ENCODE data around the gene ATP13A5. TPM values are rescaled to one million over a fixed set of nuclear protein-coding genes. Genes with fewer than 3 reads are reported as not detected.

The ATP13A5 gene
- total and polyA plus RNA-seq, 2 experiments from 2014 or later: not detected

DNA sequence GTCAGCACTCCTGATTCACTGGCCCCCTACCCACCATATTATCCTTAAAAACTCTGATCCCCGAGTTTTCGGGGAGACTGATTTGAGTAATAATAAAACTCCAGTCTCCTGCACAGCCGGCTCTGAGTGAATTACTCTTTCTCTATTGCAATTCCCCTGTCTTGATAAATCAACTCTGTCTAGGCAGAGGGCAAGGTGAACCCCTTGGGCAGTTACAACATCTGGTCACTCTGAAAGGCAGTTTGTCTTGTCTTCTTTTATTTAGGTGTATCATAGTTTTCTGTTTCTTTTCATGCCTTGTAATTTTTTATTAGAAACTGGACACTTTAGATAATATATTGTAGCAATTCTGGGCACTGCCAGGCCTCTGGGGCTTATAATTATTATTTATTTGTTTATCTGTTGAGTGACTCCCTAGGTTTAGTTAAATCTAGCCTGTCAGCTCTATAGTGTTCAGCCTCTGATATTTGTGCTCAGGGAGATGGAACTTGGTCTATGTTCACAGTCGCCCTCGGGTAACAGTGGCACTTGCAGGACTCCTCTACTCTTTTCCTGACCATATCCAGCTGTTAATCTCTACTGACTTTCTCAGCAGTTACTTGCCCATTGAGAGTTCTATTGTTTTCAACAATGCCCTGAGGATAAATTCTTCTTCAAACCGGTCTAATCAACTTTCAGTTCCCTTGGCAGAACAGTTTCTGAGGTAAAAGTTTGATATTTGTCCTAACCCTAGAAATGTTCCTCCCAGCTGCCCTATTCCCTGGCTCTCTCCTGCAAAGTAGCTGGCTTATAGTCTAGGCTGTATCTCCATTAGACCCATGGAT, 153.0 kb downstream of the ATP13A5 start:
- ATAC-seq (0 out of 3 replicates have a peak, but pooled peaks have one; percentile 21), DNase-seq (ENCODE audit: low spot score) (peak; percentile 13)
- H3K4me2 ChIP-seq: peak overlapping the region; percentile 42; the same call in 1 of the 2 replicates
- no peaks in the 10 kb centered on the region for H3K36me3 ChIP-seq (ENCODE audit: insufficient read depth)
- H3K4me1 Mint-ChIP-seq: peaks cover 45% of the 10 kb centered on the region
- H3K4me3 Mint-ChIP-seq: no peak overlapping the region
- H3K36me3 Mint-ChIP-seq (ENCODE audit: low read depth): no peaks in the 10 kb centered on the region
- peaks cover 50% of the 10 kb centered on the region for H3K4me1 ChIP-seq (ENCODE audit: insufficient read depth)
- no peak overlapping the region; the same call in 1 of the 2 replicates for H2AFZ ChIP-seq
- peaks cover 4% of the 10 kb centered on the region for H3K27me3 Mint-ChIP-seq (ENCODE audit: insufficient read depth, low read depth, poor library complexity)
- no peaks in the 10 kb centered on the region for H3K79me2 ChIP-seq (replicated peaks; ENCODE audit: insufficient read depth)
- H3F3A ChIP-seq (replicated peaks; ENCODE audit: low read depth): no peaks in the 10 kb centered on the region
- H3K27me3 ChIP-seq (ENCODE audit: insufficient read depth): no peaks in the 10 kb centered on the region
- no peak for TF ChIP-seq ETS1 (IDR thresholded peaks at IDR 0.05)
- TF ChIP-seq, protein P1, sequence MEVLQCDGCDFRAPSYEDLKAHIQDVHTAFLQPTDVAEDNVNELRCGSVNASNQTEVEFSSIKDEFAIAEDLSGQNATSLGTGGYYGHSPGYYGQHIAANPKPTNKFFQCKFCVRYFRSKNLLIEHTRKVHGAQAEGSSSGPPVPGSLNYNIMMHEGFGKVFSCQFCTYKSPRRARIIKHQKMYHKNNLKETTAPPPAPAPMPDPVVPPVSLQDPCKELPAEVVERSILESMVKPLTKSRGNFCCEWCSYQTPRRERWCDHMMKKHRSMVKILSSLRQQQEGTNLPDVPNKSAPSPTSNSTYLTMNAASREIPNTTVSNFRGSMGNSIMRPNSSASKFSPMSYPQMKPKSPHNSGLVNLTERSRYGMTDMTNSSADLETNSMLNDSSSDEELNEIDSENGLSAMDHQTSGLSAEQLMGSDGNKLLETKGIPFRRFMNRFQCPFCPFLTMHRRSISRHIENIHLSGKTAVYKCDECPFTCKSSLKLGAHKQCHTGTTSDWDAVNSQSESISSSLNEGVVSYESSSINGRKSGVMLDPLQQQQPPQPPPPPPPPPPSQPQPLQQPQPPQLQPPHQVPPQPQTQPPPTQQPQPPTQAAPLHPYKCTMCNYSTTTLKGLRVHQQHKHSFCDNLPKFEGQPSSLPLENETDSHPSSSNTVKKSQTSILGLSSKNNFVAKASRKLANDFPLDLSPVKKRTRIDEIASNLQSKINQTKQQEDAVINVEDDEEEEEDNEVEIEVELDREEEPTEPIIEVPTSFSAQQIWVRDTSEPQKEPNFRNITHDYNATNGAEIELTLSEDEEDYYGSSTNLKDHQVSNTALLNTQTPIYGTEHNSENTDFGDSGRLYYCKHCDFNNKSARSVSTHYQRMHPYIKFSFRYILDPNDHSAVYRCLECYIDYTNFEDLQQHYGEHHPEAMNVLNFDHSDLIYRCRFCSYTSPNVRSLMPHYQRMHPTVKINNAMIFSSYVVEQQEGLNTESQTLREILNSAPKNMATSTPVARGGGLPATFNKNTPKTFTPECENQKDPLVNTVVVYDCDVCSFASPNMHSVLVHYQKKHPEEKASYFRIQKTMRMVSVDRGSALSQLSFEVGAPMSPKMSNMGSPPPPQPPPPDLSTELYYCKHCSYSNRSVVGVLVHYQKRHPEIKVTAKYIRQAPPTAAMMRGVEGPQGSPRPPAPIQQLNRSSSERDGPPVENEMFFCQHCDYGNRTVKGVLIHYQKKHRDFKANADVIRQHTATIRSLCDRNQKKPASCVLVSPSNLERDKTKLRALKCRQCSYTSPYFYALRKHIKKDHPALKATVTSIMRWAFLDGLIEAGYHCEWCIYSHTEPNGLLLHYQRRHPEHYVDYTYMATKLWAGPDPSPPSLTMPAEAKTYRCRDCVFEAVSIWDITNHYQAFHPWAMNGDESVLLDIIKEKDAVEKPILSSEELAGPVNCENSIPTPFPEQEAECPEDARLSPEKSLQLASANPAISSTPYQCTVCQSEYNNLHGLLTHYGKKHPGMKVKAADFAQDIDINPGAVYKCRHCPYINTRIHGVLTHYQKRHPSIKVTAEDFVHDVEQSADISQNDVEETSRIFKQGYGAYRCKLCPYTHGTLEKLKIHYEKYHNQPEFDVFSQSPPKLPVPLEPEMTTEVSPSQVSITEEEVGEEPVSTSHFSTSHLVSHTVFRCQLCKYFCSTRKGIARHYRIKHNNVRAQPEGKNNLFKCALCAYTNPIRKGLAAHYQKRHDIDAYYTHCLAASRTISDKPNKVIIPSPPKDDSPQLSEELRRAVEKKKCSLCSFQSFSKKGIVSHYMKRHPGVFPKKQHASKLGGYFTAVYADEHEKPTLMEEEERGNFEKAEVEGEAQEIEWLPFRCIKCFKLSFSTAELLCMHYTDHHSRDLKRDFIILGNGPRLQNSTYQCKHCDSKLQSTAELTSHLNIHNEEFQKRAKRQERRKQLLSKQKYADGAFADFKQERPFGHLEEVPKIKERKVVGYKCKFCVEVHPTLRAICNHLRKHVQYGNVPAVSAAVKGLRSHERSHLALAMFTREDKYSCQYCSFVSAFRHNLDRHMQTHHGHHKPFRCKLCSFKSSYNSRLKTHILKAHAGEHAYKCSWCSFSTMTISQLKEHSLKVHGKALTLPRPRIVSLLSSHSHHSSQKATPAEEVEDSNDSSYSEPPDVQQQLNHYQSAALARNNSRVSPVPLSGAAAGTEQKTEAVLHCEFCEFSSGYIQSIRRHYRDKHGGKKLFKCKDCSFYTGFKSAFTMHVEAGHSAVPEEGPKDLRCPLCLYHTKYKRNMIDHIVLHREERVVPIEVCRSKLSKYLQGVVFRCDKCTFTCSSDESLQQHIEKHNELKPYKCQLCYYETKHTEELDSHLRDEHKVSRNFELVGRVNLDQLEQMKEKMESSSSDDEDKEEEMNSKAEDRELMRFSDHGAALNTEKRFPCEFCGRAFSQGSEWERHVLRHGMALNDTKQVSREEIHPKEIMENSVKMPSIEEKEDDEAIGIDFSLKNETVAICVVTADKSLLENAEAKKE (CRISPR knock-in tag; IDR thresholded peaks at IDR 0.05): no peak
- no peak for TF ChIP-seq ZNF331 (CRISPR knock-in tag; IDR thresholded peaks at IDR 0.05; ENCODE audit: low read depth)
- no peak for TF ChIP-seq STAT1 (IDR thresholded peaks at IDR 0.05; ENCODE audit: unreplicated experiment)
- no peak for TF ChIP-seq EZH2phosphoT487 (IDR thresholded peaks at IDR 0.05; ENCODE audit: unreplicated experiment)
- TF ChIP-seq ZNF114 (CRISPR knock-in tag; IDR thresholded peaks at IDR 0.05): no peak
- no peaks in the 10 kb centered on the region for H4K20me1 ChIP-seq (replicated peaks; ENCODE audit: insufficient read depth)
- H3K27ac ChIP-seq (ENCODE audit: low read depth): no peak overlapping the region
- no peaks in the 10 kb centered on the region; the same call in 2 of the 3 replicates for H3K9me3 Mint-ChIP-seq
- no peak overlapping the region for H3K27ac Mint-ChIP-seq
- no peaks in the 10 kb centered on the region; the same call in 1 of the 2 replicates for H3K9me2 ChIP-seq (ENCODE audit: insufficient read depth)
- H3K4me3 ChIP-seq: no peak overlapping the region

Other genes with a start within 250 kb of the ATP13A5 start
- 5.4 and 6.6 TPM in 2 replicates for gene PLAAT1, start 137.5 kb downstream of the ATP13A5 start, total RNA-seq (2014; rRNA removed; shearing (Covaris generic))
- 6.6 and 6.7 TPM in 2 replicates for gene PLAAT1, start 137.5 kb downstream of the ATP13A5 start, polyA plus RNA-seq (2016; fragmentation: Nextera tagmentation; extraction: Ambion mirVana)
- gene ATP13A4, start 176.1 kb upstream of the ATP13A5 start, total RNA-seq (2014; rRNA removed; shearing (Covaris generic)): not detected in 2 replicates
- gene ATP13A4, start 176.1 kb upstream of the ATP13A5 start, polyA plus RNA-seq (2016; fragmentation: Nextera tagmentation; extraction: Ambion mirVana): not detected in 2 replicates
- gene OPA1, start 214.5 kb upstream of the ATP13A5 start, total RNA-seq (2014; rRNA removed; shearing (Covaris generic)): 78.8 and 89.9 TPM in 2 replicates
- gene OPA1, start 214.5 kb upstream of the ATP13A5 start, polyA plus RNA-seq (2016; fragmentation: Nextera tagmentation; extraction: Ambion mirVana): 21.1 and 24.9 TPM in 2 replicates